GM18873 (cell line): ENCODE measurements around the gene EVC.
"Not testable (repeated sequence)": the region's sequence is repeated elsewhere in the genome, so short reads cannot be mapped to it uniquely, and the experiment has no call there.

Source experiments
- ATAC-seq: cut with Tn5 transposase; IDR thresholded peaks from one replicate; pipeline ENCODE4 v1.9.1; 2021; ENCODE audit warnings: mild to moderate bottlenecking, moderate library complexity, moderate number of reproducible peaks; ENCODE audit not compliant: unreplicated experiment, low FRiP score

EVC gene

DNA sequence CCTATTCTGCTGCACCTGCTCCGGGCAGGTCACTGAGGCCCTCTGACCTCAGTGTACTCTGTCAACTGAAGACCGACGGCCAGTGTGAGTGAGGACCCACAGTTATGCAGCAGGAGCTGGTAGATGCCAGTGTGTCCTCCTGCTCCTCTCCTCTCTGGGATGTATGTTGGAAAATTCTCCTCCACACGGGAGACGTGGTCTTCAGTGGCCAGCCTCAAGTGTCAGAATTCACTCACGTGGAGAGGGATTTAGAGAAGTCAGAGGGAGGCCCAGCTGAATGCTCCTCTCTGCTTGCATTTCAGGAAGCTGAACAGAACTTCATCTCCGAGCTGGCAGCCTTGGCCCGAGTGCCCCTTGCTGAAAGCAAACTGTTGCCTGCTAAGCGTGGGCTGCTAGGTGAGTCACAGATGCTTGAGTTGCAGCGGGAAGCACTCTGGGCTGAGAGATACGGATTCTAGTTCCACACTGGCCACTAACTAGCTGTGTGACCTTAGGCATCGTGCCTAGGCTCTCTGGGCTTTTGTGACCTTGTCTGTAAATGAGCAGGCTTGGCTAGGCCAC is 98.3 kb downstream of the EVC start:
- no peak for ATAC-seq

- ATAC-seq, result no peak
Measured at GRCh38 chr4:5810151-5810550, 99.2 kb downstream of the EVC start.

- ATAC-seq, result no peak
Measured at GRCh38 chr4:5810770-5811430, 99.9 kb downstream of the EVC start.

DNA sequence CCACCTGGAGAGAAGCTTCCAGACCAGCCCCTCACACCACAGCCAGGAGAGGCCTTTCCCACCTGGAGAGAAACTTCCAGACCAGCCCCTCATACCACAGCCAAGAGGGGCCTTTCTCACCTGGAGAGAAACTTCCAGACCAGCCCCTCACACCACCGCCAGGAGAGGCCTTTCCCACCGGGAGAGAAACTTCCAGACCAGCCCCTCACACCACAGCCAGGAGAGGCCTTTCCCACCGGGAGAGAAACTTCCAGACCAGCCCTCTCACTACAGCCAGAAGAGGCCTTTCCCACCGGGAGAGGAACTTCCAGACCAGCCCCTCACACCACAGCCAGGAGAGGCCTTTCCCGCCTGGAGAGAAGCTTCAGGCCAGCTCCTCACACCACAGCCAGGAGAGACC is 101.1 kb downstream of the EVC start:
- not testable (repeated sequence) for ATAC-seq

GRCh38 chr4:5812506-5813229 is 101.7 kb downstream of the EVC start:
- ATAC-seq, result no peak

GRCh38 chr4:5813882-5814255 is 102.9 kb downstream of the EVC start:
- ATAC-seq, result no peak

DNA sequence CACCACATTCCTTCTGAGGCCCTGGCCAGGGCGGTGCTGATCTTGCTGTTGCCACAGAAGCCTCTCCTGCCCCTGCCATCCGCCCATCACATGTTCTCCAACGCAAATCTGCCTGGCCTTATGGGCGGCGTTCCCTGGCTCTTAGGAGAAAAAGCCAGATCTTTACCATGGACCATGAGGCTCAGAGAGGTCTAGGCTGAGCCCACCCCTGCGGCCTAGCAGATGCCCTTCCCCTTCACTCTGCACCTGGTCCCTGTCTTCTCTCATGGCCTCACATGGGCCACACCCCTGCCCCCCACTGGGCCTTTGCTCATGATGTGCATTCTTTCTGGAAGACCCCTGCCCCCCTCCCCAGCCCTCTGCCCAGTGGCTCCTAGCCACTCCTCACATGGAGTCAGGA is 103.4 kb downstream of the EVC start:
- ATAC-seq, result no peak

GRCh38 chr4:5815641-5816040 is 104.6 kb downstream of the EVC start:
- no peak for ATAC-seq

- no peak for ATAC-seq
Measured at GRCh38 chr4:5816101-5816500, 105.1 kb downstream of the EVC start.

DNA sequence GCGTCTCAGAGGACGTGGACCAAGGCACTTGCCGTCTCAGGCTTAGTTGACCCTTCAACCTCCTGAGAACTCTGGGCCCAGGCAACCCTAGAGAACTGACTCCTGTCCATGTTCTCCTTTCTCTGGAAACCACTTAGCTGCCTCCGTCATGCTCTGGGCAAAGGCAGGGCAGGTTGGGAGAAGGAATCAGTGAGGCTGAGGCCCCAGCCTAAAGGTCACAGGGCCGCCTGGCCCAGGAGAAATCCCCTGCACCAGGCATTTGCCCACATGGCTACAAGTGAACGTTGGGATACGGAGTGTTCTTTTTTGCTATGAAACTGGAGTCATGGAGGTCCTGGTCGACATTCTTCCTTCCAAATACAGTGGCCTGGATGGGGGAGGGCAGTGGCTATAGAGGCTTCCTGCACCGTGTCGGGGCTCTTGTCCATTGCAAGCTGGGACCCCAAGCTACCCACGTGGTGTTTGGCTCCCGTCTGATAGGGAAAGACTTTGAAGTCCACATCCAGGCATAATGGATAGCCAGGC is 105.9 kb downstream of the EVC start:
- no peak for ATAC-seq

GRCh38 chr4:5821665-5822358 is 110.8 kb downstream of the EVC start:
- ATAC-seq, result no peak

DNA sequence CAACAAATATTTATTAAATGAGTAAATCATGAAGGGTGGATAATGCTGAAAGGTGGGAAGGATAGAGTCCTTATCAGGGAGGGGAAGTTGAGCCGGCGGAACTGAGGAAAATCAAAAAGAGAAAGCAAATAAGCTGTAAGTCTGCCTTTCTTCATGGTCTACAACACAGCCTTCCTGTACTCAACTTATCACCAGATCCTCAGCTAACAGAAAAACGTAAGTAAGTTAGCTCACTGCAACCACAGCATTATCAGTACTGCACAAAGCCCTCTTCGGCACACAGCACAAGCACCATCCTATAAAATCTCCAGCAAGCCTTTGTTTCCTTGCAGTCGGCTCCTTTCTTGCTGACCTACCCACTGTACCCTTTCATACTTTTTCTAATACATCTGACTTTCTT is 111.6 kb downstream of the EVC start:
- no peak for ATAC-seq

- no peak for ATAC-seq
Measured at GRCh38 chr4:5823542-5824211, 112.7 kb downstream of the EVC start.

DNA sequence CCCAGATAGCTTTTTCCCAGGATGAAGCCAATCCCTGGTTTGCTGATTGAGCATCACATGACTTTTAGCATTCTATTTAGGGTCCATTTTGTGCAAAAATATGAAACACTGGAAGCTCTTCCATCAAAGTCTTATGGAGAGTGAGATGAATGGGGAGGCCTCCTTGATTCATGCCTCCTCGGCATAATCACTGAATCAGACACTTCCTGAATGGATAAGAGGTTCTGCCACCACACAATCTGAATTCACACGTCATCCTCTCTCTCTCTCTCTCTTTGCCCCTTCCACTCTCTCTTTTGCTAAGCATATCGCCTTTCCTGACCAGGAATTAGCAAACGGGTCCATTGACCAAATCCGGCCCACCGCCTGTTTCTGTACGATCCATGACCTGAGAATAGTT is 113.2 kb downstream of the EVC start:
- no peak for ATAC-seq

- no peak for ATAC-seq
Measured at GRCh38 chr4:5824635-5825034, 113.6 kb downstream of the EVC start.

DNA sequence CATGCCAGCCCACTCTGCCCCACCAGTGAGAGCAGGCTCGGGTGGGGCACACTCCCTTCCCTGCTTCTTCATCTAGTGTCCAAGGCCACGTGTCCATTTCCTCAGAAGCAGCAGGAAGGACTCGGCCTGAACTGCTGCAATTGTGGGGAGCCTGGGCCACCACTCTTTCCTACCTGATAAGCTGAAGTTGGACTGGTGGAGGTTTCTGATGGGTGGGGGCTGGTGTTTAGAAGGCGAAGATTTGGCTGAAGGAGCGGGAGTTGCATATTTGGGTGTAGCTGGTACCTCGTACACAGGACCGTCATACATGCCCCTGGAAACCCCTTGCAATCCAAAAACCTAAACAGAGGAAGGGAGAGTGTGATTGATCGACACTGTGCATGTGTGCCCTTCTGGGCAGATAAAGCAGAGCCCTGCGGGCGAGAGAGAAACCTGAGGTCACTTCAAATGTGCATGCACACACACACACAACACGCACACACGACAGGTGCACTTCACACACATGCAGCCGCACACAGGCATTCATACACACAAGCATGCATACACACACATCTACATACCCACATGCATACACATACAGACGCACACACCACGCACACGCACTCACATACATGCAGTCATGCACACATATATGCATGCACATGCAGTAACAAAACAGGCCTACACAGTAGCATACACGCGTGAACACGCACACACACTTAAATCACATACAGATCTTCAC is 114.5 kb downstream of the EVC start:
- no peak for ATAC-seq

- ATAC-seq, result no peak
Measured at GRCh38 chr4:5826437-5827107, 115.6 kb downstream of the EVC start.

GRCh38 chr4:5827108-5828004 is 116.4 kb downstream of the EVC start:
- ATAC-seq, result no peak

- ATAC-seq, result no peak
Measured at GRCh38 chr4:5828005-5828391, 117.0 kb downstream of the EVC start.
